Prostate gland (tissue), 2 donors: ENCODE data around the gene GPR107. TPM values are rescaled to one million over a fixed set of nuclear protein-coding genes. Genes with fewer than 3 reads are reported as not detected.

Experiments used
- DNase-seq: peaks from one replicate; pipeline ENCODE4 v3.0.0-alpha.2; 2019; ENCODE audit warnings: low spot score
- H3K27ac ChIP-seq, 2 donors: fragments of 200-600 bp; sonication (generic); 2 replicates each; pipeline ENCODE4 v1.5.1; 2017 to 2019
- H3K27me3 ChIP-seq: fragments of 200-600 bp; sonication (generic); replicated peaks from 2 replicates; pipeline ENCODE4 v1.5.1; 2019; ENCODE audit not compliant: insufficient read depth
- H3K36me3 ChIP-seq, 2 donors: fragments of 200-600 bp; sonication (generic); 1 replicate in 1 of 2; 2 replicates in 1 of 2; pipeline versions ENCODE4 v1.5.1 to v1.8.1; 2017 to 2019
- H3K4me1 ChIP-seq: fragments of 200-600 bp; sonication (generic); replicated peaks from 2 replicates; pipeline ENCODE4 v1.5.1; 2019
- H3K4me3 ChIP-seq, 2 donors: fragments of 200-600 bp; sonication (generic); 2 replicates each; pipeline ENCODE4 v1.5.1; 2017 to 2019
- H3K9me3 ChIP-seq: fragments of 200-600 bp; sonication (generic); 2 replicates; pipeline ENCODE4 v1.5.1; 2017
- CTCF ChIP-seq, 4 experiments: fragments of 200-600 bp in 2 of 4; fragments of 450-650 bp in 2 of 4; sonication (generic) in 2 of 4; IDR thresholded peaks; 1 replicate in 3 of 4; 2 replicates in 1 of 4; pipeline ENCODE4 v1.5.1; 2016 to 2019; ENCODE audit warnings: antibody characterized with exemption in 4 of 4, mild to moderate bottlenecking in 2 of 4, moderate library complexity in 2 of 4
- POLR2A ChIP-seq: fragments of 450-650 bp; IDR thresholded peaks from one replicate; pipeline ENCODE4 v1.6.1; 2016; ENCODE audit warnings: antibody characterized with exemption, mild to moderate bottlenecking
- POLR2AphosphoS5 ChIP-seq: sonication (generic); formaldehyde crosslinking; IDR thresholded peaks from one replicate; pipeline ENCODE4 v1.6.1; 2017; ENCODE audit warnings: antibody characterized with exemption
- WGBS: methylation state at CpG from one replicate; pipeline ENCODE4 v1.1.5; 2018; 5-methylcytosine and 5-hydroxymethylcytosine counted together
- intact Hi-C: fragments of 100-400 bp; cut with DNase I; formaldehyde crosslinking; loops from one replicate; pipeline ENCODE4 v1.14.2; 2022
- total RNA-seq, 2 donors: library from RNA; depleted of rRNA; stranded (reverse); fragments of >200 nt; gene quantifications; one replicate each; pipeline ENCODE4 v1.1.0, GENCODE V29; 2016

The GPR107 gene
- total RNA-seq, 2 donors from 2014 or later = 36.3 to 51.5 TPM

GRCh38 chr9:130174920-130175321 lies 121.2 kb downstream of the GPR107 start:
- H3K27ac ChIP-seq = peak overlapping the region; percentile 79
- H3K27me3 ChIP-seq = no peaks in the 10 kb centered on the region
- DNase-seq = no peak
- intact Hi-C loops = loop anchor here (5.0 kb wide), 3 partner anchors 43 to 63 kb away; no protein-coding TSS in a partner anchor
- H3K4me3 ChIP-seq = no peak overlapping the region
- no peaks in the 10 kb centered on the region for H3K4me1 ChIP-seq
- WGBS = 49% methylated on average over 8 of the region's 8 CpGs
- no peaks in the 10 kb centered on the region for H3K36me3 ChIP-seq
- peak; percentile 52 for TF ChIP-seq POLR2AphosphoS5
- TF ChIP-seq POLR2A = no peak
- no peaks in the 10 kb centered on the region for H3K9me3 ChIP-seq

GRCh38 chr9:130175355-130175754 lies 121.6 kb downstream of the GPR107 start:
- intact Hi-C loops = no loop called here
- no peaks in the 10 kb centered on the region for H3K4me1 ChIP-seq
- TF ChIP-seq POLR2AphosphoS5 = no peak
- no peak for TF ChIP-seq CTCF (IDR thresholded peaks at IDR 0.05)
- no peak for TF ChIP-seq POLR2A
- no peak for DNase-seq
- H3K36me3 ChIP-seq = no peaks in the 10 kb centered on the region
- no peak overlapping the region for H3K4me3 ChIP-seq
- WGBS = 65% methylated on average over 9 of the region's 9 CpGs
- H3K27ac ChIP-seq = peak overlapping the region; percentile 79
- no peaks in the 10 kb centered on the region for H3K27me3 ChIP-seq
- H3K9me3 ChIP-seq = no peaks in the 10 kb centered on the region

GRCh38 chr9:130176760-130177159 lies 123.1 kb downstream of the GPR107 start:
- DNase-seq = no peak
- no peaks in the 10 kb centered on the region for H3K27me3 ChIP-seq

GRCh38 chr9:130177898-130178805 lies 124.4 kb downstream of the GPR107 start:
- WGBS = 66% methylated on average over 20 of the region's 20 CpGs
- no peak overlapping the region for H3K4me3 ChIP-seq
- no peaks in the 10 kb centered on the region for H3K27me3 ChIP-seq
- H3K36me3 ChIP-seq = no peaks in the 10 kb centered on the region
- TF ChIP-seq POLR2AphosphoS5 = no peak
- no peaks in the 10 kb centered on the region for H3K4me1 ChIP-seq
- intact Hi-C loops = no loop called here
- no peak for DNase-seq
- H3K27ac ChIP-seq = peak overlapping the region; percentile 36 to 50
- no peaks in the 10 kb centered on the region for H3K9me3 ChIP-seq

More at GRCh38 chr9:130176760-130177159, 123.1 kb downstream of the GPR107 start:
- no peaks in the 10 kb centered on the region for H3K9me3 ChIP-seq
- intact Hi-C loops = no loop called here
- no peaks in the 10 kb centered on the region for H3K36me3 ChIP-seq
- TF ChIP-seq CTCF (IDR thresholded peaks at IDR 0.05) (no peak), POLR2AphosphoS5 (no peak), POLR2A (no peak)
- H3K4me3 ChIP-seq = no peak overlapping the region
- H3K27ac ChIP-seq = peak overlapping the region in 1 of 2 donors; percentile 50
- no peaks in the 10 kb centered on the region for H3K4me1 ChIP-seq
- 90% methylated on average over 6 of the region's 6 CpGs for WGBS

- Histone ChIP-seq H3K27me3 (no peaks in the 10 kb centered on the region), H3K4me1 (no peaks in the 10 kb centered on the region), H3K27ac (no peak overlapping the region), H3K36me3 (no peaks in the 10 kb centered on the region), H3K9me3 (no peaks in the 10 kb centered on the region), H3K4me3 (no peak overlapping the region)
- no peak for DNase-seq
- 71% methylated on average over 2 of the region's 2 CpGs for WGBS
- intact Hi-C loops = no loop called here
- no peak for TF ChIP-seq POLR2A
- TF ChIP-seq POLR2AphosphoS5 = no peak
- TF ChIP-seq CTCF (IDR thresholded peaks at IDR 0.05) = no peak
Measured at GRCh38 chr9:130179331-130179907, 125.7 kb downstream of the GPR107 start.
